ENCODE results near the gene SLC31A1.
"Not testable (repeated sequence)": the region's sequence is repeated elsewhere in the genome, so short reads cannot be mapped to it uniquely, and the experiment has no call there.

The SLC31A1 gene

GRCh38 chr9:113221800-113222481 is 597 bp downstream of the SLC31A1 start:
- no peak for DNase-seq

DNA sequence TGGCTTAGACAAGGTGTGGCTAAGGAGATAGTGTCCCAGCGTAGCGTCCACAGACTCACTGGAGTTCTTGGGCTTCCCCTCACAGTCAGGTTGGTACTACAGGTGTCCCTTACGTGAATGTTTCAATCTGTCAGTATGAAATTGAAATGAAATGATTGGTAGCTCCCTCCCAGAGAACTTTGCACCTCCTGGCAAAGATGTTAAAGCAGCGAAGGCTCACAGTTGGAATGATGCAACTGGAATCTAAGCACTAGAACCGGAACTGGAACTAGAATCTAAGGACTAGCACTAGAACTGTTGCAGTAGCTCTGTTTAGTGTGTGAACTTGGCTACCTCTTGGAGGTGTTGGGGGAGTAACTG is 1.1 kb downstream of the SLC31A1 start:
- peak; percentile 36 for DNase-seq

DNA sequence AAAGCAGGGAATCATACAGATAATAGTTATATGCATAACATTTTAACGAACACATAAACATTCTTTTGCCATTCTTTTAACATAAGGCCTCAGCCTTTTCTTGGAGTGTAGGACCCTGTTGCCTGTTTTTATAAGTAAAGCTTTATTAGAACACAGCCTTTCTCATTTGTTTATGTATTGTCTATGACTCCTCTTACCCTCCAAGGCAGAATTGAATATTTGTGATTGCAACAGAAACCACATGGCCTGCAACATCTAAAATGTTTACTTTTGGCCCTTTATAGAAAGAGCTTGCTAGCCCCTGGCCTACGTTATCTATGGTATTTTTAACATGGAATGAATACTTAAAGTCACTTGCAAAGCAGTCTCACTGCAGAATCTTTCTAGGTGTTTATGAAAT is 2.6 kb downstream of the SLC31A1 start:
- peak; percentile 33 for DNase-seq

GRCh38 chr9:113227436-113227835 is 6.1 kb downstream of the SLC31A1 start:
- no peak for DNase-seq

DNA sequence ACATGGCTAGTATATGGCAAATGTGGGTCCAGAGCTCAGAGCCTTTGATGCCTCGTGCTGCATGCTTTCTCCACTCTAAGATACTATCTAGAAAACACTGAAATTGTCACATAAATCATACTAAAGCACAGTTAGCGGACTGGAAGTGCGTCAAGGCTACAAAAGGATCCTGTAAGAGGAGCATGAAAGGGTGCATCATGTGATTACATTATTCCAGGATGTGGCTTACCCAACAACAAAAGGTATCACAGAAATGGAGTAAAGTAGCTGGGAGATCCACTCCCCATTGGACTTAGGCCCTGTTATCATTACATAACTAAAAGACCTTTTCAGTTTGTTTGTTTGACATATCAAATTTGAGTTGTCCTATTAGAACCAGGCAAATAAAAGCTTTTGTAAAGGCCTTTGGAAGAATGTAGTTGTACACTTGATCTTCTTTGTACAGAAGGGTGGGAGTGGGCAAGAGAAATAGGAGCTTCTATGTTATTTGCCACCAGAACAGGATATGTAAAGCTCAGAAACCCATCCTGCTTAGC is 6.9 kb downstream of the SLC31A1 start:
- DNase-seq = no peak

- no peak for DNase-seq
These were observed 10.4 kb downstream of the SLC31A1 start for GRCh38 chr9:113231701-113232100.

DNA sequence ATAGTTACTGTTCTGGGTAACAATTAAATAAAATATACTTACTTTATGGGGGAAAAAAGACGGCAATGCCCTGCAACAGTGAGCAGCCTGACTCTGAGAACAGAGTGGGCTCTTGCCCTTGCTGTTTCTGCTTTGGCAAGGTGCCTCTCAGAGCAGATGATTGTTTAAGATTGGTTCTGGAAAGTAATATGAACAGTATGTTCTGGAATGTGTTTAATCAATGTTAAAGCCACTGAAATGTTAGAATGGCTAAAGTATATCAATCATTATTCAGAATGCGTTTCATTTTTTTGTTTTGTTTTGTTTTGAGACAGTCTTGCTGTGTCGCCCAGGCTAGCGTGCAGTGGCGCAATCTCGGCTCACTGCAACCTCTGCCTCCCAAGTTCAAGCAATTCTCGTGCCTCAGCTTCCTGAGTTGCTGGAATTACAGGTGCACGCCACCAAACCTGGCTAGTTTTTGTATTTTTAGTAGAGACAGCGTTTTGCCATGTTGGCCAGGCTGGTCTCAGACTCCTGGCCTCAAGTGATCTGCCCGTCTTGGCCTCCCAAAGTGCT is 14.4 kb downstream of the SLC31A1 start:
- not testable (repeated sequence) for DNase-seq

GRCh38 chr9:113237026-113237425 is 15.7 kb downstream of the SLC31A1 start:
- DNase-seq = no peak

- DNase-seq = no peak
These were observed 17.0 kb downstream of the SLC31A1 start for GRCh38 chr9:113238202-113238858.

GRCh38 chr9:113238859-113239232 is 17.5 kb downstream of the SLC31A1 start:
- DNase-seq = no peak

DNA sequence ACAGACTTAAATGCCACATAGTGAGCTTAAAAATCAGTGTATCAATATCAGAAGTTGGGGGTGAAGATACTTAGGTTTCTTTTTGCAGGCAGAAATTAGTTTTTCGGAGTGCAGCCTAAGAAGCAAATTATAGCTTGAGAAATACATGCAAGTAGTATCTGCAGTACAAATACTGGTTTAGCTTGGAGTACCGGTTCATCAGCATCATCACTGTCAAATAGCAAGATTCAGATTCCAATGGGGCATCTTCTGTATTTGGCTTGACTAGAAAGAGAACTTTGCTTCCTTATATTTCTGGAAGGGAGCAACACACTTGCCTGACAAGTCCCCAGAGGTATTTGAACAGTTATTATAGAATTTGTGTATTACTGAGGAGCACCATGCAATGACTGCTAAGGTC is 19.8 kb downstream of the SLC31A1 start:
- DNase-seq = no peak

- no peak for DNase-seq
These were observed 23.2 kb downstream of the SLC31A1 start for GRCh38 chr9:113244556-113244955.

- DNase-seq = no peak
These were observed 24.6 kb downstream of the SLC31A1 start for GRCh38 chr9:113245894-113246293.

DNA sequence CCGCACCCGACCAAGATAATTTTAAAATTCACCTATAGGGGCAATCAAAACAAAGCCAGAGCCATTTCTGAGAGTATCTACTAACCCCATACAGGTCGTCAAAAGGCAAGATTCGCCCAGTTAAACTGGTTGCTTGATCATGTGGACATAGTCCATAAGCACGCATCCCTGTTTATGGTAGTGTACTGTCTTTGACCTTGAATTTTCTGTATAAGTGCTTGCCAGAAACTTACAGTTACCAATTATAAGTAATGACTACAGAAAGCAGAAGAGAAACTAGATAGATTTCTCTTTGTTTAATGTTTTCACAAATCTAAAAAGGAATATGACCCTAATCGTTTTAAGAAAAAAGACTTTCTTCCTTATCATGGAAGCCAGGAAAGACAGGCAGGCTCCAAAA is 25.6 kb downstream of the SLC31A1 start:
- no peak for DNase-seq

GRCh38 chr9:113247640-113248039 is 26.3 kb downstream of the SLC31A1 start:
- no peak for DNase-seq

DNA sequence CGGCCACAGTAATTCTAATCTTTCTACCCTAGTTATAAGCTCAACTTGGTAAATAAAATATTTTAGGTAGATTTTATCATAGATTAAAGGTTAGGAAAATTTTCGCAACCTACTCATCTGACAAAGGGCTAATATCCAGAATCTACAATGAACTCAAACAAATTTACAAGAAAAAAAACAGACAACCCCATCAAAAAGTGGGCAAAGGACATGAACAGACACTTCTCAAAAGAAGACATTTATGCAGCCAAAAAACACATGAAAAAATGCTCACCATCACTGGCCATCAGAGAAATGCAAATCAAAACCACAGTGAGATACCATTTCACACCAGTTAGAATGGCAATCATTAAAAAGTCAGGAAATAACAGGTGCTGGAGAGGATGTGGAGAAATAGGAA is 28.3 kb downstream of the SLC31A1 start:
- not testable (repeated sequence) for DNase-seq

DNA sequence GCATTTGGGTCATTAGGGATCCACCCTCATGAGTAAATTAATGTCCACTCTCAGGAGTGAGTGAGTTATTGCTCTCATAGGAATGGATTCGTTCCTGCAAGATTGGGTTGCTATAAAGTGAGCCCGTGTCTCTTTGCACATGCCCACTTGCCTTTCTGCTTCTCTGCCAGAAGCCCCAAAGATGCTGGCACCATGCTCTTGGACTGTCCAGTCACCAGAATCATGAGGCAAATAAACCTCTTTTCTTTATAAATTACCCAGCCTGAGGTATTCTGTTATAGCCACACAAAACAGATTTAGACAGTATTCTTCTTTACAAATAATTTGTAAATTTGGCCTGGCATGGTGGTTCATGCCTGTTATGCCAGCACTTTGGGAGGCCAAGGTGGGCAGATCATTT is 29.5 kb downstream of the SLC31A1 start:
- DNase-seq = no peak

- DNase-seq = no peak
These were observed 33.6 kb downstream of the SLC31A1 start for GRCh38 chr9:113254991-113255390.

DNA sequence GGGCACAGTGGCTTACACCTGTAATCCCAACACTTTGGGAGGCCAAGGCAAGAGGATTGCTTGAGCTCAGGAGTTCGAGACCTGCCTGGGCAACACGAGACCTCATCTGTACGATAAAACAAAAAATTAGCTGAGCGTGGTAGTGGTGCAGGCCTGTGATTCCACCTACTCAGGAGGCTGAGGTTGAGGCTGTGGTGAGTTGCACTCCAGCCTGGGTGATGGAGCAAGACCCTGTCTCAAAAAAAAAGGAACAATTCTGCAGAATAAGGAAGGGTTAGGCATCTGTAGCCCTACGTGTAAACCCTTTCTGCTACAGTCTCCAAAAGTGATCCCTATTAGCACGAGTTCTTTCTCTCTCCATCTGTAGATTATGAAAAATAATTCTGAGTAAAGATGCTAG is 34.1 kb downstream of the SLC31A1 start:
- DNase-seq = no peak

DNA sequence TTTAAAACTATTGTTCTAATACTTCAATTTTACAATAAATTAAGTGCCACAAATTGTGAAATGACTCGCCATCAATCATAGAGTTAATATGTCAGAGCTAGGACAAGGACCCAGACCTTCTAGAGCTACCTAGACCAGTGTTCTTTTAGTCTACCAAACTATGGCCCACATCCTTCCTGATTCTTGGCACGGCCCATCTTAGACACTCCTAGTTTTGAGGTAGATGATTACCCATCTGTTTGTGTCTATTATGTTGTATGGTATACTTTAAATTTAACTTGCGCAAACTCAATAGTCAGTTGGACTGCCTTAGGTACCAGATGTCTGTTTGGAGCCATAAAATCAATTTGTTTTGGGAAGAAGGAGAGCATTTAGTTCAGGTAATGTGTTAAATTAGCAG is 36.5 kb downstream of the SLC31A1 start:
- DNase-seq = no peak

- DNase-seq = no peak
These were observed 36.9 kb downstream of the SLC31A1 start for GRCh38 chr9:113258282-113258681.

DNA sequence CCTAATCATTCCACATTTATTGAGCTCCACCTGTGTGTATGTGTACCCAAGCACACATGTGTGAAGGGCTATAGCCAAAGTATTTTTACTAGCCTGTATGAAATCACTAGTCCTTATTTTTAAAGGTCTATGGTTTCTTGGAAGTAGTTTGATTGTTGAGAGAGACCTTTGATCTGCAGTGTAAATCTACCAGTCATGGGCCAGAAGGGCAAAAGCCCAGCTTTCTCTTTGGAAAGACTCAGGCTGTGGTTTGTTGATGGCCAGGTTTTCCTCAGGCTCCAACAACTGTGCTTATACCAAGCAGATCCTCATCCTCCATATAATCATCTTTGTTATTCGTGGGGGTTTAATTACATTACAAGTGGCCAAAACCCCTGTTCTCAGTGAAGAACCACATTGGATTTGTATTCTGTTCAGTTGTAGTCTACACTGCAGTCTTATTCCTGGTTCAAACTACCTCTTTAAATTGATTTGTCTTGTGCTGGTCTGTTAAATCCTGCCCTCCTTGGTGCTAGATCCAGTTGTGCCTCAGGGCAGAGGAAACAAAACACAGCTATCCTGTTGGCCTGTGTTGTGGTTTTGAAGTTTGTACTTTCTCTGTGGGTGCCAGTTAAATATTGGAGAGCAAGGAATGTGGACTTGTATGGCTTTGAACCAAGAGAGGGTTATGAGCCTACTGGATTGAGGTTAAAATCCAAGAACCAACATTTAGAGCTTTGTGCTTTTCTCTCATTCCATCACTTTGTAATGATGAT is 40.8 kb downstream of the SLC31A1 start:
- DNase-seq = no peak

DNA sequence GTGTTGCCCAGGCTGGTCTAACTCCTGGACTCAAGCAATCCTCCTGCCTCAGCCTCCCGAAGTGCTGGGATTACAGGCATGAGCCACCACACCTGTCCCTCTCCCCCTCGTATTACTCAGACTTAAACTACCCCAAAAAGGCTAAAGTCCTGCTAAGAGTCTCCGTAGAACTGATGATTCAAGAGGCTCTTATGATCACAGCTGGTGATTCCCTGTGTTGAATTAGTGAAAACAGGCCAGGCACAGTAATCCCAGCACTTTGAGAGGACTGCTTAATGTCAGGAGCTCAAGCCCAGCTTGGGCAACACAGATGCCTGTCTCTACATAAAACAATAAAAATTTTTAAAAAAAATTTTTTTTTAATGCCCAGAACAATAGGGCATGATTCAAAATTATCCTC is 44.8 kb downstream of the SLC31A1 start:
- no peak for DNase-seq
